GM12878 (cell line): ENCODE results near the gene SHC4. TPM values are rescaled to one million over a fixed set of nuclear protein-coding genes. Genes with fewer than 3 reads are reported as not detected.

Experiments
- ATAC-seq: fragments of 200-7000 bp; cut with Tn5 transposase; 3 replicates; pipeline ENCODE4 v1.9.1; 2020; ENCODE audit warnings: mild to moderate bottlenecking, moderate library complexity
- BruUV-seq: library from RNA; stranded (reverse); fragments of 400-500 nt; replicated peaks from 2 replicates; lab custom pipeline; 2021; lab: Mats Ljungman, UMichigan
- CTCF ChIA-PET: fragments of 300-600 bp; sonication (Branson Sonifier 250); formaldehyde crosslinking; extraction: SDS; loops from one replicate; lab custom pipeline; 2021; ENCODE audit warnings: inconsistent platforms; lab: Yijun Ruan, JAX
- POLR2A ChIA-PET: fragments of 350-600 bp; formaldehyde crosslinking; extraction: SDS; loops from one replicate; lab custom pipeline; 2021; ENCODE audit warnings: inconsistent platforms; lab: Charles Lee
- RAD21 ChIA-PET: fragments of 300-600 bp; sonication (Branson Sonifier 250); formaldehyde crosslinking; loops from one replicate; lab custom pipeline; 2023; ENCODE audit warnings: antibody characterized with exemption; ENCODE audit not compliant: unreplicated experiment; lab: Charles Lee
- SMC1A ChIA-PET: fragments of 300-600 bp; sonication (Branson Sonifier 250); formaldehyde crosslinking; loops from one replicate; lab custom pipeline; 2023; ENCODE audit not compliant: unreplicated experiment, uncharacterized antibody; lab: Charles Lee
- DNase-seq: peaks from one replicate; pipeline ENCODE4 v3.0.0-alpha.2; 2011; ENCODE audit warnings: low read depth, low spot score
- FAIRE-seq: peaks from 3 replicates; lab custom pipeline; 2011; peaks lifted over from hg19 to GRCh38; lab: Jason Lieb, UNC
- H2AFZ ChIP-seq: 2 replicates; pipeline ENCODE4 v1.6.0; 2011; ENCODE audit warnings: low read depth, low read length, control low read depth; ENCODE audit not compliant: control insufficient read depth
- H3K27ac ChIP-seq: 2 replicates; pipeline ENCODE4 v1.5.1; 2011; ENCODE audit warnings: control low read depth; ENCODE audit not compliant: control insufficient read depth, insufficient read depth
- H3K27me3 ChIP-seq, 2 experiments: replicated peaks in 1 of 2; 2 replicates each; pipeline versions ENCODE4 v1.6.0 to v1.6.1; 2011; ENCODE audit warnings: low read length in 1 of 2; ENCODE audit not compliant: control insufficient read depth in 2 of 2, insufficient read depth in 2 of 2
- H3K36me3 ChIP-seq, 2 experiments: 2 replicates each; pipeline ENCODE4 v1.5.1; 2011; ENCODE audit warnings: low read length in 1 of 2; ENCODE audit not compliant: control insufficient read depth in 2 of 2, insufficient read depth in 2 of 2
- H3K4me1 ChIP-seq: 2 replicates; pipeline ENCODE4 v1.6.1; 2011; ENCODE audit warnings: mild to moderate bottlenecking, low read length, moderate library complexity, mixed read lengths; ENCODE audit not compliant: control insufficient read depth, insufficient read depth
- H3K4me2 ChIP-seq: 2 replicates; pipeline ENCODE4 v1.6.0; 2011; ENCODE audit warnings: control low read depth; ENCODE audit not compliant: control insufficient read depth, insufficient read depth
- H3K4me3 ChIP-seq: fragments of 200-600 bp; sonication (generic); 2 replicates; pipeline ENCODE4 v1.5.1; 2016
- H3K79me2 ChIP-seq: 2 replicates; pipeline ENCODE4 v1.6.0; 2011; ENCODE audit warnings: low read length; ENCODE audit not compliant: control insufficient read depth, insufficient read depth
- H3K9ac ChIP-seq: 2 replicates; pipeline ENCODE4 v1.8.0; 2011; ENCODE audit warnings: low read length, control low read depth, mixed read lengths; ENCODE audit not compliant: control insufficient read depth, insufficient read depth
- H3K9me3 ChIP-seq: replicated peaks from 3 replicates; pipeline ENCODE4 v1.5.1; 2011; ENCODE audit warnings: mild to moderate bottlenecking, low read length; ENCODE audit not compliant: control insufficient read depth, insufficient read depth
- H4K20me1 ChIP-seq: 2 replicates; pipeline ENCODE4 v1.6.0; 2011; ENCODE audit not compliant: control insufficient read depth, insufficient read depth
- CEBPB ChIP-seq, 2 experiments: fragments of 150-350 bp in 1 of 2; IDR thresholded peaks; 2 replicates each; pipeline ENCODE4 v1.6.1; 2012 to 2014; ENCODE audit warnings: low read depth in 2 of 2, low read length in 2 of 2, borderline replicate concordance in 1 of 2, inconsistent platforms in 1 of 2
- HDGF ChIP-seq: fragments of 450-650 bp; IDR thresholded peaks from 2 replicates; pipeline ENCODE4 v1.6.1; 2016; ENCODE audit warnings: antibody characterized with exemption
- MEF2B ChIP-seq: fragments of 450-650 bp; IDR thresholded peaks from 2 replicates; pipeline ENCODE4 v1.6.1; 2018; ENCODE audit warnings: mild to moderate bottlenecking, moderate library complexity; ENCODE audit not compliant: partially characterized antibody, poor library complexity, severe bottlenecking
- PBX3 ChIP-seq: IDR thresholded peaks from 2 replicates; pipeline ENCODE4 v1.6.1; 2011; ENCODE audit warnings: mild to moderate bottlenecking, low read depth, low read length, moderate library complexity; ENCODE audit not compliant: insufficient replicate concordance
- RELB ChIP-seq: fragments of 450-650 bp; IDR thresholded peaks from 2 replicates; pipeline ENCODE4 v1.6.1; 2017; ENCODE audit warnings: low read depth, mild to moderate bottlenecking, moderate library complexity
- USF1 ChIP-seq: IDR thresholded peaks from 2 replicates; pipeline ENCODE4 v1.6.1; 2011; ENCODE audit warnings: borderline replicate concordance, low read depth, mild to moderate bottlenecking, moderate library complexity, mixed read lengths, low read length; ENCODE audit not compliant: insufficient read depth; ENCODE audit errors: extremely low read length
- WRNIP1 ChIP-seq: IDR thresholded peaks from 2 replicates; pipeline ENCODE4 v1.6.1; 2011; ENCODE audit warnings: low read depth, low read length, improper control_type of control experiment, borderline replicate concordance
- ZBTB33 ChIP-seq: fragments of 450-650 bp; IDR thresholded peaks from 2 replicates; pipeline ENCODE4 v1.6.1; 2017; ENCODE audit warnings: mild to moderate bottlenecking
- WGBS: methylation state at CpG from one replicate; pipeline ENCODE4 v1.1.6; 2016; ENCODE audit warnings: low lambda C conversion rate; ENCODE audit not compliant: insufficient replicate concordance, insufficient coverage; ENCODE audit errors: missing lambda C conversion rate; 5-methylcytosine and 5-hydroxymethylcytosine counted together
- in situ Hi-C: fragments of 300-500 bp; cut with MboI; formaldehyde crosslinking; loops from 9 replicates; pipeline ENCODE4 v1.14.3; 2018; ENCODE audit warnings: mixed read lengths
- intact Hi-C: fragments of 100-400 bp; cut with micrococcal nuclease; formaldehyde crosslinking; loops from one replicate; pipeline ENCODE4 v1.14.2; 2022; ENCODE audit not compliant: unreplicated experiment
- polyA plus RNA-seq, 11 experiments: library from polyadenylated mRNA; depleted of rRNA in 4 of 11; unstranded in 6 of 11; stranded (reverse) in 5 of 11; fragments of >200 nt; fragmentation: Nextera tagmentation in 4 of 11; fragmentation: Illumina TruSeq in 1 of 11; extraction: Ambion mirVana in 4 of 11; extraction: Trizol in 1 of 11; gene quantifications; 1 replicate in 1 of 11; 2 replicates in 10 of 11; pipeline versions ENCODE4 v1.2.1 to v1.2.3, GENCODE V29; 2011 to 2016; ENCODE audit warnings: inconsistent platforms in 2 of 11, missing spikeins in 2 of 11, low read depth in 1 of 11
- total RNA-seq, 4 experiments: library from RNA; depleted of rRNA in 3 of 4; stranded (reverse); fragments of >200 nt in 3 of 4; fragmentation: Illumina TruSeq in 1 of 4; extraction: Trizol in 1 of 4; gene quantifications; 2 replicates each; pipeline versions ENCODE4 v1.2.1 to v1.2.3, GENCODE V29; 2013 to 2021

The SHC4 gene
- total and polyA plus RNA-seq, 10 of the 15 experiments (the other 5 are each of a cell fraction or from before 2014, with no cell fraction given): 0.04 to 0.87 (median 0.14) TPM

- no peak for FAIRE-seq
- no peaks in the 10 kb centered on the region for H3K4me1 ChIP-seq
- no peaks in the 10 kb centered on the region for H3K36me3 ChIP-seq
- in situ Hi-C loops: no loop called here
- no peak overlapping the region for H3K9ac ChIP-seq
- no peak overlapping the region for H3K27ac ChIP-seq
- ChIA-PET RAD21 (no interaction called here), CTCF (interaction anchor here (0.5 to 1.8 kb wide), 3 partner anchors 11 to 361 kb away, joined by 3 to 8 read pairs (median 3); no protein-coding TSS in a partner anchor), SMC1A (interaction anchor here (0.6 to 1.4 kb wide), 2 partner anchors 90 to 1172 kb away, joined by 3 read pairs; no protein-coding TSS in a partner anchor), POLR2A (no interaction called here)
- H3K79me2 ChIP-seq: no peaks in the 10 kb centered on the region
- no peak overlapping the region for H3K4me2 ChIP-seq
- DNase-seq: no peak
- ATAC-seq: no peak
- no peak overlapping the region for H2AFZ ChIP-seq
- BruUV-seq: no TSS peak
- TF ChIP-seq RELB: no peak
- no peak for TF ChIP-seq WRNIP1
- TF ChIP-seq MEF2B: no peak
- TF ChIP-seq PBX3: no peak
- TF ChIP-seq HDGF: no peak
- no peak for TF ChIP-seq USF1
- no peak for TF ChIP-seq ZBTB33
- no peak for TF ChIP-seq CEBPB (IDR thresholded peaks at IDR 0.05; ENCODE audit: borderline replicate concordance in 1 of 2, low read depth in 2 of 2, low read length in 2 of 2)
- 41% methylated on average over 4 of the region's 4 CpGs for WGBS
- H3K4me3 ChIP-seq: no peak overlapping the region
- no peaks in the 10 kb centered on the region for H3K27me3 ChIP-seq
- intact Hi-C loops: no loop called here
- H4K20me1 ChIP-seq: no peaks in the 10 kb centered on the region
- H3K9me3 ChIP-seq: no peaks in the 10 kb centered on the region
Measured at GRCh38 chr15:48904758-48905157, 59.0 kb downstream of the SHC4 start.
